ENCODE data around the gene WDR93. TPM values are rescaled to one million over a fixed set of nuclear protein-coding genes. Genes with fewer than 3 reads are reported as not detected.

The WDR93 gene
- total RNA-seq, 1 donor from 2014 or later, result not detected

DNA sequence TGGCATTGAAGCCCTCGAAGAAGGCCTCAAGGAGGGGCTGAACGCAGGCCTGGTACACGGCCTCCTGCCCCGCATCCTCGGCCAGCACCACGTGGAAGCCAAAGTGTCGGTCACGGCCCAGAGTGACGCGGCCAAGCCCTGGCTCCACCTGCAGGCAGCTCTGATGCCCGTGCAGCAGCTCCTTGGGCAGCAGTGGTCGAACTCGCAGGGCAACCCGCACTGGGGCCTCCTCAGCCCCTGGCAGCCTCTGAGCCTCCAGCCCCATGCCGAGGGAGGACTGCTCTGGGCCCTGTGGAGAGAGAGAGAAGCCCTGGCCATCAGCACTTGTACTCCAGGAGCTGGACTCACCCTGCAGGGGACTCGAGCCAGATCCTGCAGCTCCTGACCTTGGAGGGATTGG, 37.9 kb upstream of the WDR93 start:
- H3K36me3 ChIP-seq, result no peaks in the 10 kb centered on the region
- ATAC-seq, result no peak
- TF ChIP-seq, protein P1, sequence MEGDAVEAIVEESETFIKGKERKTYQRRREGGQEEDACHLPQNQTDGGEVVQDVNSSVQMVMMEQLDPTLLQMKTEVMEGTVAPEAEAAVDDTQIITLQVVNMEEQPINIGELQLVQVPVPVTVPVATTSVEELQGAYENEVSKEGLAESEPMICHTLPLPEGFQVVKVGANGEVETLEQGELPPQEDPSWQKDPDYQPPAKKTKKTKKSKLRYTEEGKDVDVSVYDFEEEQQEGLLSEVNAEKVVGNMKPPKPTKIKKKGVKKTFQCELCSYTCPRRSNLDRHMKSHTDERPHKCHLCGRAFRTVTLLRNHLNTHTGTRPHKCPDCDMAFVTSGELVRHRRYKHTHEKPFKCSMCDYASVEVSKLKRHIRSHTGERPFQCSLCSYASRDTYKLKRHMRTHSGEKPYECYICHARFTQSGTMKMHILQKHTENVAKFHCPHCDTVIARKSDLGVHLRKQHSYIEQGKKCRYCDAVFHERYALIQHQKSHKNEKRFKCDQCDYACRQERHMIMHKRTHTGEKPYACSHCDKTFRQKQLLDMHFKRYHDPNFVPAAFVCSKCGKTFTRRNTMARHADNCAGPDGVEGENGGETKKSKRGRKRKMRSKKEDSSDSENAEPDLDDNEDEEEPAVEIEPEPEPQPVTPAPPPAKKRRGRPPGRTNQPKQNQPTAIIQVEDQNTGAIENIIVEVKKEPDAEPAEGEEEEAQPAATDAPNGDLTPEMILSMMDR (IDR thresholded peaks at IDR 0.05), result no peak
- H3K4me1 ChIP-seq, result no peaks in the 10 kb centered on the region
- H3K27ac ChIP-seq, result no peak overlapping the region
- DNase-seq, result no peak
- H3K27me3 ChIP-seq, result peaks cover 22% of the 10 kb centered on the region
- no peaks in the 10 kb centered on the region for H3K9me3 ChIP-seq
- intact Hi-C loops (cut with DNase I), result no loop called here
- no peak overlapping the region for H3K4me3 ChIP-seq

DNA sequence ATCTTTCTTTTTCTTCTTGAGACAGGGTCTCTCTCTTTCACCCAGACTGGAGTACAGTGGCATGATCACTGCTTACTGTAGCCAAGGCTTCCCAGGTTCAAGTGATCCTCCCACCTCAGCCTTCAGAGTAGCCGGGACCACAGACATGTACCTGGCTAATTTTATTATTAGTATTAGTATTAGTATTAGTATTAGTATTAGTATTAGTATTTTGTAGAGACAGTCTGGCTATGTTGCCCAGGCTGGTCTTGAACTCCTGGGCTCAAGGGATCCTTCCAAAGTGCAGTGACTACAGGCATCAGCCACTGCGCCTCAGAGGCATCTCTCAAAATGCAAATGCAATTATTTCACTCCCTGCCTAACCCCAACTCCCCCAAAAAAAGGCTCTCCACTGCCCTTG, 37.0 kb upstream of the WDR93 start:
- peaks cover 22% of the 10 kb centered on the region for H3K27me3 ChIP-seq
- H3K36me3 ChIP-seq, result no peaks in the 10 kb centered on the region
- no peaks in the 10 kb centered on the region for H3K4me1 ChIP-seq
- H3K27ac ChIP-seq, result no peak overlapping the region
- H3K9me3 ChIP-seq, result no peaks in the 10 kb centered on the region
- TF ChIP-seq, protein P1 (IDR thresholded peaks at IDR 0.05), result no peak
- ATAC-seq (no peak), DNase-seq (no peak)
- no peak overlapping the region for H3K4me3 ChIP-seq
- intact Hi-C loops (cut with DNase I), result no loop called here

DNA sequence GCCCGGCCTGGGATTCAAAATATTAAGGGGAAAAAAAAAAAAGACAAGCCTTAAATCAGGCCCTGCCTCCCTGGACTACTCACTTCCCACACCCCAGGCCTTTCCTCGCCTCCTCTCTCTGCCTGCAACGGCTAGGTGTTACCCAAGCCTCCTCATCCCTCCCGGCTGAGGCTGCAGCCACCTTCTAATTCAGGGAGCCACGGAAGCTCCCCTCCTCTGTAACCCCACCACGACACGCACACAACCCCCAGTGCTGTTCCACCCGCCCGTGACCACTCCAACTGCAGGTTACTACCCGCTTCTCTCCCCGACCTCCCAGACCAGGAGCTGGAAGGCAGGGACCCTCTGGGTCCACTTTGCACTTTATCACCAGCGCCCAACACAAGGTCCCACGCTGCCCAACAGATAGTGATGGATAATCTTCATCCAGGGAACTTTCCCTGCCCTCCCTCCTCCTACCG, 36.3 kb upstream of the WDR93 start:
- DNase-seq (no peak), ATAC-seq (no peak)
- H3K9me3 ChIP-seq, result no peaks in the 10 kb centered on the region
- peak overlapping the region; percentile 62 for H3K4me3 ChIP-seq
- intact Hi-C loops (cut with DNase I), result no loop called here
- H3K36me3 ChIP-seq, result no peaks in the 10 kb centered on the region
- H3K27me3 ChIP-seq, result peaks cover 22% of the 10 kb centered on the region
- TF ChIP-seq, protein P1 (IDR thresholded peaks at IDR 0.05), result no peak
- H3K27ac ChIP-seq, result no peak overlapping the region
- H3K4me1 ChIP-seq, result no peaks in the 10 kb centered on the region

DNA sequence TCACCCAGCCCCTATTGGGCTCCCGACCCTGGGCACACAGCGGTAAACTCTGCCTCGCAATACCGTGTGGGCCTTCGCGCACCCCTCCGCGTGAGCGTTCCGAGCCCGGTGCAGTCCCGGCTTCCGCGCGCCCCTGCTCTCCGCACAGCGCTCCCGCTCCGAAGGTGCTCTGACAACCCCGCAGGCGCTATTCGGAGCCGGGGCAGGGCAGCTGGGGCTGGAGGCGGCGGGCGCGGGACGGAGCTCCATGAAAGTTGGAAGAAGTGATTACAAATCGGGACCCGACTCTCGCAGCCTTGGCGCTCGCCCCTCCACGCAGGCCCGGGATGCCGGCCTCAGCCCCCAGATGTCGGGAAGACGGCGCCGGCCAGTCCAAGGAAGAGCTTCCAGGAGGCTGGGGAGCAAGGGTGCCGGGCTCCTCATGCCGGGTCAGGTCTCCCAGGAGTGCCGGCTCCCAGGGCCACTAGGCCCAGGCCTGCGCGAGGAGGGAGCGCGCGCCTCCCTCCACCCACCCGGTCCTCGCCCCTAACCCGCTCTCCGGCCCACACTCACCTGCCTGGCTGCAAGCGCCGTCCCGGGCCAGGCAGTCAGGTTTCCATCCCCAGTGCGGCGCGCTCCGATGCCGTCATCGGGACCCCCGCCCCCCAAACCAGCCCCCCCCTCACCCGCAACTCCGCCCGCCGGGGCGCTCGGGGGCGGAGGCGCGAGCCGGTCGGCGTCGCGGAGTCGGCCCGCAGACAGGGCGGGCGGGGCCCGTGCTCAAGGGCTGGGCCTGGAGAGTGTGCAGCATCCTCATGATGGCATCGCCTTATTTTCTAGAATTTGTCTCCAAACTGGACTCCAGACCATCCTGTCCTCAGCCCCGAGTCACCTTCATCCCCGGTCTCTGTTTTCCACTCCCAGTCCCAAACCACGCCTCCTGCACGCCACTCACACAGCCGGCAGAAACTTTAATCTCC, 35.5 kb upstream of the WDR93 start, which contains the start of gene KIF7:
TSS of gene KIF7 (minus strand) at position 621 of the 959 bp plus-strand sequence. CDS start 2,537 bp downstream, outside the sequence.
- intact Hi-C loops (cut with DNase I), result no loop called here
- H3K4me3 ChIP-seq, result peak within 1 kb of the TSS; percentile 62
- no peak within 1 kb of the TSS for H3K27ac ChIP-seq
- ATAC-seq, result peak; percentile 68
- no peaks in the 10 kb centered on the region for H3K9me3 ChIP-seq
- H3K4me1 ChIP-seq, result no peaks in the 10 kb centered on the region
- H3K36me3 ChIP-seq, result no peaks in the 10 kb centered on the region
- peaks cover 22% of the 10 kb centered on the region for H3K27me3 ChIP-seq
- DNase-seq, result no peak
- TF ChIP-seq, protein P1 (IDR thresholded peaks at IDR 0.05), result no peak

DNA sequence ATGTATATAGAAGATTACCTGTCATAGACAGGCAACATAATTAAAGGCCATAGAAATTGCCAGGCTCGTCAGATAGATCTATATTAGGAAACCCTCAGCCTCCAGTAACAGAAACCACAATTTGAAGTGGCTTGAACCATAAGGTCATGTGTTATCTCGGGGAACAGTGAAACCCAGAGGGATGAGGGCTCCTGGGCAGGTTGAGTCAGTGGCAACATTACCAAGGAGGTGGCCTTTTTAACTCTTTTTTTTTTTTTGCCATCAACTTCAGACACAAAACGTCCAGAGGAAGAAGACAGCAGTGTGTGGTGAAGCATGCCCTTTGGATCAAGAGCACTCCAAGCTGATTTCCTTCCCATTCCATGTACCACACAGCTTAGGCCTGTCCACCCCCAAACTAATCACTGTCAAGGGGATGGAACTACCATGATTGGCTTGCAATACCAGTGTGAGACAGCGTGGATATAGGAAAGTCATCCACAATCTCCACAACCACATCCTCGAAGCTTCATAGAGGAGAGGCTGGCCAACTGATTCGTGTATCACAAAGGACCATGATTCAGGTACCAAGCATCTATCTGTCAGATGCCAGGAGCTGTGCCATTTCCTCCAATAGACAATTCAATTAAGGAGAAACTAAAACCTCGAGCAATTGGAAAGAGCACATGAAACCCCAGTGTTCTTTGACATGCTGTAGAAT, 34.3 kb upstream of the WDR93 start:
- H3K27me3 ChIP-seq, result peaks cover 22% of the 10 kb centered on the region
- H3K27ac ChIP-seq, result no peak overlapping the region
- TF ChIP-seq, protein P1 (IDR thresholded peaks at IDR 0.05), result no peak
- no peaks in the 10 kb centered on the region for H3K36me3 ChIP-seq
- no peaks in the 10 kb centered on the region for H3K9me3 ChIP-seq
- intact Hi-C loops (cut with DNase I), result no loop called here
- no peaks in the 10 kb centered on the region for H3K4me1 ChIP-seq
- ATAC-seq (no peak), DNase-seq (no peak)
- no peak overlapping the region for H3K4me3 ChIP-seq
